Calu3 (cell line): Measurements from ENCODE around the gene FEZF2. TPM values are rescaled to one million over a fixed set of nuclear protein-coding genes. Genes with fewer than 3 reads are reported as not detected.

Source experiments
- BruUV-seq: library from RNA; stranded (reverse); fragments of 400-500 nt; replicated peaks from 2 replicates; lab custom pipeline; 2021; lab: Mats Ljungman, UMichigan
- CTCF ChIA-PET: fragments of 300-600 bp; sonication (Branson Sonifier 250); formaldehyde crosslinking; loops from one replicate; lab custom pipeline; 2022; ENCODE audit warnings: antibody characterized with exemption; lab: Charles Lee
- DNase-seq: peaks from one replicate; pipeline ENCODE4 v3.0.0; 2022
- H3K27ac Mint-ChIP-seq: one replicate; pipeline ENCODE4 v1.8.0; 2022; ENCODE audit warnings: mixed read lengths; ENCODE audit not compliant: unreplicated experiment
- H3K27me3 Mint-ChIP-seq: one replicate; pipeline ENCODE4 v1.8.0; 2022; ENCODE audit warnings: mixed read lengths; ENCODE audit not compliant: unreplicated experiment
- H3K36me3 Mint-ChIP-seq: one replicate; pipeline ENCODE4 v1.8.0; 2022; ENCODE audit warnings: mild to moderate bottlenecking, moderate library complexity, mixed read lengths; ENCODE audit not compliant: insufficient read depth, unreplicated experiment
- H3K4me1 Mint-ChIP-seq: one replicate; pipeline ENCODE4 v1.8.0; 2022; ENCODE audit warnings: mild to moderate bottlenecking, low read depth, mixed read lengths; ENCODE audit not compliant: unreplicated experiment
- H3K4me3 Mint-ChIP-seq: one replicate; pipeline ENCODE4 v1.8.0; 2022; ENCODE audit warnings: mild to moderate bottlenecking, low read depth, moderate library complexity, mixed read lengths; ENCODE audit not compliant: unreplicated experiment
- H3K9me3 Mint-ChIP-seq: one replicate; pipeline ENCODE4 v1.8.0; 2022; ENCODE audit warnings: low read depth, mixed read lengths; ENCODE audit not compliant: unreplicated experiment
- CTCF ChIP-seq: fragments of 200-600 bp; IDR thresholded peaks from one replicate; pipeline ENCODE4 v1.8.0; 2022; ENCODE audit warnings: antibody characterized with exemption; ENCODE audit not compliant: unreplicated experiment
- intact Hi-C: fragments of 100-400 bp; cut with micrococcal nuclease; formaldehyde crosslinking; loops from one replicate; pipeline ENCODE4 v1.10.0; 2022; ENCODE audit not compliant: unreplicated experiment
- total RNA-seq: library from RNA; stranded (reverse); gene quantifications from 2 replicates; pipeline ENCODE4 v1.2.3, GENCODE V29; 2022

Gene FEZF2
- total RNA-seq, 1 experiment from 2014 or later, result not detected

GRCh38 chr3:62370112-62370857 lies 3.1 kb downstream of the FEZF2 start:
- TF ChIP-seq CTCF, result no peak
- Mint-ChIP-seq H3K9me3 (no peaks in the 10 kb centered on the region), H3K27ac (no peak overlapping the region), H3K36me3 (no peaks in the 10 kb centered on the region), H3K4me3 (no peak overlapping the region), H3K4me1 (no peaks in the 10 kb centered on the region), H3K27me3 (peaks cover 63% of the 10 kb centered on the region)
- no peak for DNase-seq
- no TSS peak for BruUV-seq
- CTCF ChIA-PET, result no interaction called here
- intact Hi-C loops, result no loop called here

- Mint-ChIP-seq H3K4me1 (no peaks in the 10 kb centered on the region), H3K27ac (no peak overlapping the region), H3K9me3 (no peaks in the 10 kb centered on the region), H3K4me3 (no peak overlapping the region), H3K36me3 (no peaks in the 10 kb centered on the region), H3K27me3 (peaks cover 55% of the 10 kb centered on the region)
- no peak for TF ChIP-seq CTCF
- intact Hi-C loops, result no loop called here
- BruUV-seq, result no TSS peak
- no peak for DNase-seq
- CTCF ChIA-PET, result no interaction called here
These were observed 3.9 kb downstream of the FEZF2 start for GRCh38 chr3:62369476-62369743.

GRCh38 chr3:62368705-62369475 lies 4.5 kb downstream of the FEZF2 start:
- no TSS peak for BruUV-seq
- peaks cover 49% of the 10 kb centered on the region for H3K27me3 Mint-ChIP-seq
- CTCF ChIA-PET, result no interaction called here
- H3K36me3 Mint-ChIP-seq, result no peaks in the 10 kb centered on the region
- no peaks in the 10 kb centered on the region for H3K4me1 Mint-ChIP-seq
- TF ChIP-seq CTCF, result no peak
- H3K4me3 Mint-ChIP-seq, result no peak overlapping the region
- no peak for DNase-seq
- H3K9me3 Mint-ChIP-seq, result no peaks in the 10 kb centered on the region
- no peak overlapping the region for H3K27ac Mint-ChIP-seq
- intact Hi-C loops, result no loop called here

GRCh38 chr3:62368290-62368704 lies 5.1 kb downstream of the FEZF2 start:
- Mint-ChIP-seq H3K27me3 (peaks cover 43% of the 10 kb centered on the region), H3K9me3 (no peaks in the 10 kb centered on the region), H3K36me3 (no peaks in the 10 kb centered on the region), H3K4me3 (no peak overlapping the region), H3K4me1 (no peaks in the 10 kb centered on the region), H3K27ac (no peak overlapping the region)
- CTCF ChIA-PET, result no interaction called here
- no peak for DNase-seq
- no peak for TF ChIP-seq CTCF
- BruUV-seq, result no TSS peak
- intact Hi-C loops, result no loop called here
